Non-pigmented ciliary epithelial cell (primary cell): ENCODE results near the gene MPV17.

ENCODE experiments used
- DNase-seq: peaks from one replicate; pipeline ENCODE4 v3.0.0-alpha.2; 2010; ENCODE audit warnings: low read depth

Gene MPV17

DNA sequence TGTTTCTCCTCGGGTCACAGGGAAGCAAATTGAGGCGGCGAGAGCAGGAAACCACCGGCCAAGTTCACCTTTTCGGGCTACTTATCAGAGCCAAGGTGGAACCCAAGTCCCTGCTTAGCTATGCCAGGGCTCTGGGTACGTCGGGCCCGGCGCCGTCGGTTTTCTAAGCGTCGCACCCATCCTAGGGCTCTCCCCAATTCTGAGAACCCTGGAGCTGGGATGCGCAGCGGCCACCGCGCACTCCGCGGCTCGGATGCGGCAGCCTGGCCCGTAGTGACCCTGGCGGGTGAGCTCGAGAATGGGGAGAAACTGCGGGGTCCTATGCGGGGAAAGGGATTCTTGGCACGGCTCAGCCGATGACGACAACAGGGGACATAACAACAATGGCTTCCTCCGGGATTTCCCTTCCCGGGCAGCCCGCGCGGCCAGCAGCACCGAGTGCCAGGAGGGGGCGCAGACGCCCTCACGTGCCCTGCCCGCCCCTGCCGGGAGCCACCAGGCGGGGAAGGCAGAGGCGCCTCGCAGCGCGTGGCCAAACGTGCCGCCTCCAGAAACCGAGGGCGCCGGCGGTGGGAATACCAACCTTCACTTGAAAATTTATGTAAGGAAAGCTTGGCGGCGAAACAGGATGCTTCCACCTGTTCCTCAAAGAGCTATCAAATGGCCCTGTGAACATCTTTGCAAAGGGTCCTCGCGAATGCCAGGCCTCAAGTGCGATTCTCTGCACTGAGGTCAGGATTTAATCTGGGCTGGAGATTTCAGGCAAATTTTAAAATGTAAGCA, 58.0 kb downstream of the MPV17 start:
- DNase-seq, result no peak

DNA sequence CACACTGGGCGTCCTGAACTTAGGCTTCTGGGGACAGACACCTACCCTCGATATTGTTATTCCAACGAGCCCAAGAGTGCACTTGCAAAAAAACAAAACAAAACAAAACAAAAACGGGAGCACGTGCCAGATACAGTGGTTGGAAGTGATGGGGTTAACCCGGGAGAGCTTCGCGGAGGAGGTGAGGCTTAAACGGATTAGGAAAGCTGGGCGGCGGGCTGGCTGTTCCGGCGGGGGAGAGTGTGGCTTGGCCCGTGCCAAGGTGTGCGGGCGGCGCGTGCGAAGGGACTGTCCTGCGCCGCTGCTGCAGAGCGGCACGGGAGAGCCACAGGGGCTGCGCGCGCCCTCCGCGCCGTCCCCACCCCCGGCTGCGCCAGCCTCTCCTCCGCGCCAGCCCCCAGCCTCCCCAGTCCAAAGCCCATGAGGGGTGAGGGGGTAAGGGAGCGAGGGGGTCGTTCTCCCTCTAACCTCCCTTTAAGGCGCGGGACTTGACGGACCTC, 58.6 kb downstream of the MPV17 start:
- DNase-seq, result no peak

DNA sequence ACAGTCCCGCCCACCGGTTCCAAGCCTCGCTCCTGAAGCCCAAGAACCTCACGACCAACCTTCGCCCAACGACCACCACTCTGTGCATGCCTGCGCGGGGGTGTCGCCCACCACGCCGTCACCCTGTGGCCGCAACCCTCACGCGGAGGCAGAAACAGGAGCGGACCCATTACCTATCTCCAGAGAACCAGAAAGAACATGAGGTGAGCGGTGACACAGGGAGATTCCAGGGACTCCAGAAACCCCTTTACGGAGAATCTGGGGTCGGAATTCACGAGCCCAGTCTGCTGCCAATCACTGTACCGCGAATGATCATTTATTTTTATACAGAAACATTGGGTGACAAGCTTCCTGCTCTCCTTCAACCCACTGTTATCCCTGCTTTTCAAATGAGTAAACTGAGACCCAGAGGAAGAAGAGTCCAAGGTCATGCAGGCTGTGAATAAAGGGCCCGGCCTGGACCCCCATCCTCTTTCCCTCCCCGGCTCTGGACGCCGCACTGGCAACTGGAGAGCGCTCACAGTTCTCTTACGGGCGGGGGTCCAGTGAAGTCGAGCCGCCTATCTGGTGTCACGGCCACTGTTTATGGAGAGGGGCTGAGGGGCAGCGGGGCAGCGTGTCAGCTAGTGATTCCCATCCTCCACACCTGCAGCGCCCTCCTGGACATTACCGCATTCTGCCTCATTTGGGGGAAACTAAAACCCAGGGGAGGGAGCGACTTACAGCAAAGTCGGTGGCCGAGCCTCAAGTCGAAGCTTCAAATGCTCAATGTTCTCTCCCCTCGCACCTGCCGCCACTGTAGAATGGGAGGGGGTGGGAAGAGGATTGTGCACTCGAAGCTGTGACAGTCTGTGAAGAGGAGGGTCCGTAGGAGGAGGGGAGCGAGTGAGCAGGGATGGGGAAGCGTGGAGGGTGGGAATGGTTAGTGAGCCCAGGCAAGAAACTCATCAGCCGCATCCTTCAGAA, 59.3 kb downstream of the MPV17 start:
- DNase-seq, result no peak

DNA sequence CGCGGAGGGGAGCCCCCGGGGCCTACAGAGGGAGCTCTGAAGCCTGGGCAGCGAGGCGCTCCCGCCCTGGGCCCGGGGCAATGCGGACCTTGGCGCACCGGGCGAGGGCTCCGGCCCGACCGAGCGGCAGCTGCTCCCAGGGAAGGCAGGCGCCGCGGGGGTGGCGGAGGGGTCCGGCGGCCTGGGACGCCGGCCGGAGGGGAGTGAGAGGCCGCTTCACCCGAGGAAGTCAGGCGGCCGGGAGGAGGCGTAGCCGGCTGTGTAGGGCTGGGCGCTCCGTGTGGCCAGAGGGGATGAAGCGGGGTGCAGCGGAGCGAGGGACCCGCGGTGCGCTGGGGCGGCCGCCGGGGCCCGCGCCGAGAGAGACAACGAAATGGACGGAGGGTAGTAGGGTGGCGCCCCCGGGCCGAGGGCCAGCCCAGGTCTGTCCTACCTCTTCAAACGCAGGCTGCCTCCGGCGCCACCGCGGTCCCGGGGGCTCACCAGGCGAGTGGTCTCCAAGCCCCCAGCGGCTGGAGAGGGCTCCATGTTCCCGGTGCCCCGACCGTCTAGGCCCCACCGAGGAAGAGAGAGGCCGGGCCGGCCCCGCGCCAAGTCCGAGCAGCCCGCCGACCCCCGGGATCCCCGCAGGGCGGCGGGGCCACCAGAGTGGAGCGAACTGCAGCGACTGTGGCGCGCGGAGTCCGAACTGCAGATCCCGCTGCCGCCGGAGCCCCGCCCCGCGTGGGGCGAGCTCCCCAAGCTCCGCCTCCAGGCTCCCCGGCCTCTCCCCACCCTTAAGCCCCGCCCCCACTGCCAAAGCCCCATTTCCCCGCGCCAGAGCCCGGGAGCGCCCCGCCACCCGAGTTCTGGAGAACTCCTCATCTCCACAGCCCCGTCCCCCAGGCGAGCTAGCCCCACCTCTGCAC, 60.3 kb downstream of the MPV17 start, which contains the start of gene SLC30A3:
TSS of gene SLC30A3 (minus strand) at position 669 of the 908 bp plus-strand sequence. CDS start at position 528, 141 bp downstream.
- no peak for DNase-seq

GRCh38 chr2:27261926-27262298, 61.0 kb downstream of the MPV17 start:
- DNase-seq, result no peak

- no peak for DNase-seq
Observed at GRCh38 chr2:27261241-27261925, 61.5 kb downstream of the MPV17 start.
